Measurements from ENCODE around the gene USP5.

- TF ChIP-seq TEAD4 (IDR thresholded peaks at IDR 0.05) (peak; percentile 79), EGR1 (IDR thresholded peaks at IDR 0.05) (no peak), REST (IDR thresholded peaks at IDR 0.05; ENCODE audit: low read depth) (no peak), NFIC (IDR thresholded peaks at IDR 0.05) (no peak), RAD21 (IDR thresholded peaks at IDR 0.05; ENCODE audit: low read depth) (peak; percentile 99), FOXM1 (IDR thresholded peaks at IDR 0.05; ENCODE audit: borderline replicate concordance, low read depth) (no peak), CREB1 (IDR thresholded peaks at IDR 0.05; ENCODE audit: low read depth) (no peak), EP300 (IDR thresholded peaks at IDR 0.05; ENCODE audit: borderline replicate concordance) (no peak), TAF1 (IDR thresholded peaks at IDR 0.05; ENCODE audit: low read depth) (no peak), MAX (IDR thresholded peaks at IDR 0.05) (no peak), CEBPB (IDR thresholded peaks at IDR 0.05) (no peak), TCF12 (IDR thresholded peaks at IDR 0.05; ENCODE audit: low read depth) (no peak), USF1 (IDR thresholded peaks at IDR 0.05) (no peak)
Measured at GRCh38 chr12:6825398-6826124, 26.4 kb upstream of the USP5 start.

All from Ishikawa (cell line).